DND-41 (cell line): Measurements from ENCODE around the gene MED10.

Source experiments
- CTCF ChIP-seq: IDR thresholded peaks from 2 replicates; pipeline ENCODE4 v1.5.1; 2012; ENCODE audit warnings: borderline replicate concordance, low read length, moderate library complexity, mild to moderate bottlenecking; ENCODE audit not compliant: poor library complexity, severe bottlenecking; ENCODE audit errors: extremely low read depth
- EZH2 ChIP-seq: IDR thresholded peaks from 3 replicates; pipeline ENCODE4 v1.6.1; 2012; ENCODE audit warnings: borderline replicate concordance, low read depth, mild to moderate bottlenecking, moderate library complexity, low read length, inconsistent platforms; ENCODE audit not compliant: severe bottlenecking

- no peak for TF ChIP-seq CTCF
- no peak for TF ChIP-seq EZH2
These were observed 39.5 kb downstream of the MED10 start for GRCh38 chr5:6338871-6339270.
